OCI-LY7 (cell line): Measurements from ENCODE around the gene TMEM168. TPM values are rescaled to one million over a fixed set of nuclear protein-coding genes. Genes with fewer than 3 reads are reported as not detected.

Source experiments
- BruUV-seq: library from RNA; stranded (reverse); fragments of 400-500 nt; replicated peaks from 2 replicates; lab custom pipeline; 2021; lab: Mats Ljungman, UMichigan
- CTCF ChIA-PET: fragments of 300-600 bp; sonication (Branson Sonifier 250); formaldehyde crosslinking; loops from one replicate; lab custom pipeline; 2022; ENCODE audit warnings: antibody characterized with exemption; ENCODE audit not compliant: unreplicated experiment; lab: Charles Lee
- POLR2A ChIA-PET: fragments of 300-600 bp; sonication (Branson Sonifier 250); formaldehyde crosslinking; loops from one replicate; lab custom pipeline; 2022; ENCODE audit warnings: antibody characterized with exemption; lab: Charles Lee
- DNase-seq: peaks from one replicate; pipeline ENCODE4 v3.0.0-alpha.2; 2015; ENCODE audit warnings: low spot score
- H2AFZ ChIP-seq: fragments of 200-600 bp; sonication (generic), shearing (Covaris generic); 2 replicates; pipeline ENCODE4 v1.6.1; 2014; ENCODE audit warnings: mild to moderate bottlenecking, antibody characterized with exemption, low read length, moderate library complexity
- H3K27ac ChIP-seq: fragments of 200-600 bp; sonication (generic); 2 replicates; pipeline ENCODE4 v1.5.1; 2014; ENCODE audit warnings: mixed run types, low read depth, mild to moderate bottlenecking, moderate library complexity, low read length, inconsistent platforms; ENCODE audit not compliant: poor library complexity, severe bottlenecking
- H3K36me3 ChIP-seq: fragments of 200-600 bp; sonication (generic); 2 replicates; pipeline ENCODE4 v1.6.1; 2014; ENCODE audit warnings: mild to moderate bottlenecking, antibody characterized with exemption, low read length, moderate library complexity, mixed read lengths; ENCODE audit not compliant: insufficient read depth
- H3K4me1 ChIP-seq: fragments of 200-600 bp; sonication (generic); 2 replicates; pipeline ENCODE4 v1.5.1; 2014; ENCODE audit warnings: mild to moderate bottlenecking, low read length; ENCODE audit not compliant: insufficient read depth, poor library complexity, severe bottlenecking
- H3K4me2 ChIP-seq: fragments of 200-600 bp; sonication (generic); 2 replicates; pipeline ENCODE4 v1.6.1; 2014; ENCODE audit warnings: mild to moderate bottlenecking, low read length
- H3K4me3 ChIP-seq: fragments of 200-600 bp; sonication (generic); 2 replicates; pipeline ENCODE4 v1.5.1; 2014; ENCODE audit warnings: mild to moderate bottlenecking, low read depth, low read length; ENCODE audit not compliant: poor library complexity, severe bottlenecking
- H3K79me2 ChIP-seq: fragments of 200-600 bp; sonication (generic); 2 replicates; pipeline ENCODE4 v1.6.1; 2016; ENCODE audit warnings: low read depth, mild to moderate bottlenecking, low read length, moderate library complexity, mixed read lengths; ENCODE audit not compliant: insufficient read depth
- H3K9me2 ChIP-seq: fragments of 200-600 bp; sonication (generic); 2 replicates; pipeline ENCODE4 v1.6.1; 2016; ENCODE audit warnings: mild to moderate bottlenecking, low read length, mixed read lengths; ENCODE audit not compliant: insufficient read depth
- H3K9me3 ChIP-seq: fragments of 200-600 bp; sonication (generic); 2 replicates; pipeline ENCODE4 v1.6.1; 2014; ENCODE audit warnings: mild to moderate bottlenecking, mixed run types, low read length, mixed read lengths
- H4K20me1 ChIP-seq: fragments of 200-600 bp; sonication (generic); 2 replicates; pipeline ENCODE4 v1.6.1; 2014; ENCODE audit warnings: mild to moderate bottlenecking, antibody characterized with exemption, low read length, moderate library complexity, mixed read lengths; ENCODE audit not compliant: insufficient read depth
- CTCF ChIP-seq: fragments of 200-600 bp; sonication (generic); conservative IDR thresholded peaks from 2 replicates; pipeline ENCODE4 v1.5.1; 2014; ENCODE audit warnings: mild to moderate bottlenecking, antibody characterized with exemption, low read length, moderate library complexity, mixed read lengths
- EZH2phosphoT487 ChIP-seq: fragments of 200-600 bp; sonication (generic); IDR thresholded peaks from 2 replicates; pipeline ENCODE4 v1.6.1; 2018; ENCODE audit warnings: low read depth, borderline replicate concordance, mild to moderate bottlenecking, mixed run types, antibody characterized with exemption, low read length, moderate library complexity, mixed read lengths
- intact Hi-C: fragments of 100-400 bp; cut with micrococcal nuclease; formaldehyde crosslinking; loops from one replicate; pipeline ENCODE4 v1.10.0; 2022; ENCODE audit not compliant: unreplicated experiment
- total RNA-seq, 2 experiments: library from RNA; depleted of rRNA in 1 of 2; stranded (reverse); fragments of >200 nt in 1 of 2; shearing (Covaris generic) in 1 of 2; gene quantifications; 2 replicates each; pipeline ENCODE4 v1.2.3, GENCODE V29; 2014 to 2022

TMEM168 gene
- total RNA-seq, 2 experiments from 2014 or later, result 3.5 to 9.2 TPM

- Histone ChIP-seq H3K4me3 (no peak overlapping the region), H3K79me2 (no peaks in the 10 kb centered on the region), H4K20me1 (no peaks in the 10 kb centered on the region), H3K9me3 (no peaks in the 10 kb centered on the region), H3K9me2 (no peaks in the 10 kb centered on the region), H2AFZ (no peak overlapping the region), H3K27ac (no peak overlapping the region), H3K4me1 (no peaks in the 10 kb centered on the region), H3K36me3 (no peaks in the 10 kb centered on the region), H3K4me2 (no peak overlapping the region)
- BruUV-seq, result no TSS peak
- POLR2A ChIA-PET, result interaction anchor here (0.6 to 1.8 kb wide), 3 partner anchors 8 to 600 kb away, joined by 3 to 4 read pairs (median 3); no protein-coding TSS in a partner anchor
- DNase-seq, result no peak
- intact Hi-C loops, result no loop called here
- TF ChIP-seq EZH2phosphoT487, result no peak
- no peak for TF ChIP-seq CTCF
- CTCF ChIA-PET, result no interaction called here
These were observed 25.1 kb downstream of the TMEM168 start for GRCh38 chr7:112765105-112765504.

GRCh38 chr7:112763996-112764395 is 26.2 kb downstream of the TMEM168 start:
- BruUV-seq, result no TSS peak
- no peak for DNase-seq
- POLR2A ChIA-PET, result interaction anchor here (0.6 to 1.8 kb wide), 2 partner anchors 9 to 131 kb away, joined by 3 to 4 read pairs; no protein-coding TSS in a partner anchor
- Histone ChIP-seq H2AFZ (no peak overlapping the region), H3K36me3 (no peaks in the 10 kb centered on the region), H3K4me2 (no peak overlapping the region), H3K27ac (no peak overlapping the region), H3K4me1 (no peaks in the 10 kb centered on the region), H3K4me3 (no peak overlapping the region), H4K20me1 (no peaks in the 10 kb centered on the region), H3K9me2 (no peaks in the 10 kb centered on the region), H3K79me2 (no peaks in the 10 kb centered on the region), H3K9me3 (no peaks in the 10 kb centered on the region)
- CTCF ChIA-PET, result no interaction called here
- no peak for TF ChIP-seq CTCF
- intact Hi-C loops, result no loop called here

- H3K27ac ChIP-seq, result no peak overlapping the region
- intact Hi-C loops, result no loop called here
- no peak overlapping the region for H2AFZ ChIP-seq
- H4K20me1 ChIP-seq, result no peaks in the 10 kb centered on the region
- no peaks in the 10 kb centered on the region for H3K4me1 ChIP-seq
- TF ChIP-seq EZH2phosphoT487, result no peak
- no peak for TF ChIP-seq CTCF
- no peak overlapping the region for H3K4me2 ChIP-seq
- no peaks in the 10 kb centered on the region for H3K9me3 ChIP-seq
- no peaks in the 10 kb centered on the region for H3K9me2 ChIP-seq
- CTCF ChIA-PET, result no interaction called here
- POLR2A ChIA-PET, result interaction anchor here (1.8 kb wide), 1 partner anchor 10 kb away, joined by 4 read pairs; no protein-coding TSS in a partner anchor
- DNase-seq, result no peak
- no peak overlapping the region for H3K4me3 ChIP-seq
- H3K36me3 ChIP-seq, result no peaks in the 10 kb centered on the region
- BruUV-seq, result no TSS peak
- no peaks in the 10 kb centered on the region for H3K79me2 ChIP-seq
These were observed 26.9 kb downstream of the TMEM168 start for GRCh38 chr7:112763298-112763697.
